ENCODE results near the gene POMT1.

POMT1 gene

GRCh38 chr9:131500939-131501541 lies 1.7 kb upstream of the POMT1 start (continued):
- TF ChIP-seq, protein P1, sequence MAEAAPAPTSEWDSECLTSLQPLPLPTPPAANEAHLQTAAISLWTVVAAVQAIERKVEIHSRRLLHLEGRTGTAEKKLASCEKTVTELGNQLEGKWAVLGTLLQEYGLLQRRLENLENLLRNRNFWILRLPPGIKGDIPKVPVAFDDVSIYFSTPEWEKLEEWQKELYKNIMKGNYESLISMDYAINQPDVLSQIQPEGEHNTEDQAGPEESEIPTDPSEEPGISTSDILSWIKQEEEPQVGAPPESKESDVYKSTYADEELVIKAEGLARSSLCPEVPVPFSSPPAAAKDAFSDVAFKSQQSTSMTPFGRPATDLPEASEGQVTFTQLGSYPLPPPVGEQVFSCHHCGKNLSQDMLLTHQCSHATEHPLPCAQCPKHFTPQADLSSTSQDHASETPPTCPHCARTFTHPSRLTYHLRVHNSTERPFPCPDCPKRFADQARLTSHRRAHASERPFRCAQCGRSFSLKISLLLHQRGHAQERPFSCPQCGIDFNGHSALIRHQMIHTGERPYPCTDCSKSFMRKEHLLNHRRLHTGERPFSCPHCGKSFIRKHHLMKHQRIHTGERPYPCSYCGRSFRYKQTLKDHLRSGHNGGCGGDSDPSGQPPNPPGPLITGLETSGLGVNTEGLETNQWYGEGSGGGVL (tag by site-specific recombination; IDR thresholded peaks at IDR 0.05): no peak; the same call in 1 of the 2 replicates
- TF ChIP-seq ZNF350 (tag by site-specific recombination; IDR thresholded peaks at IDR 0.05) (no peak), ZNF266 (tag by site-specific recombination; IDR thresholded peaks at IDR 0.05; ENCODE audit: low read depth) (no peak), PRDM6 (tag by site-specific recombination; IDR thresholded peaks at IDR 0.05) (no peak), ZNF223 (tag by site-specific recombination; IDR thresholded peaks at IDR 0.05) (no peak), ZNF548 (tag by site-specific recombination; IDR thresholded peaks at IDR 0.05) (no peak)
- TF ChIP-seq, protein P2, sequence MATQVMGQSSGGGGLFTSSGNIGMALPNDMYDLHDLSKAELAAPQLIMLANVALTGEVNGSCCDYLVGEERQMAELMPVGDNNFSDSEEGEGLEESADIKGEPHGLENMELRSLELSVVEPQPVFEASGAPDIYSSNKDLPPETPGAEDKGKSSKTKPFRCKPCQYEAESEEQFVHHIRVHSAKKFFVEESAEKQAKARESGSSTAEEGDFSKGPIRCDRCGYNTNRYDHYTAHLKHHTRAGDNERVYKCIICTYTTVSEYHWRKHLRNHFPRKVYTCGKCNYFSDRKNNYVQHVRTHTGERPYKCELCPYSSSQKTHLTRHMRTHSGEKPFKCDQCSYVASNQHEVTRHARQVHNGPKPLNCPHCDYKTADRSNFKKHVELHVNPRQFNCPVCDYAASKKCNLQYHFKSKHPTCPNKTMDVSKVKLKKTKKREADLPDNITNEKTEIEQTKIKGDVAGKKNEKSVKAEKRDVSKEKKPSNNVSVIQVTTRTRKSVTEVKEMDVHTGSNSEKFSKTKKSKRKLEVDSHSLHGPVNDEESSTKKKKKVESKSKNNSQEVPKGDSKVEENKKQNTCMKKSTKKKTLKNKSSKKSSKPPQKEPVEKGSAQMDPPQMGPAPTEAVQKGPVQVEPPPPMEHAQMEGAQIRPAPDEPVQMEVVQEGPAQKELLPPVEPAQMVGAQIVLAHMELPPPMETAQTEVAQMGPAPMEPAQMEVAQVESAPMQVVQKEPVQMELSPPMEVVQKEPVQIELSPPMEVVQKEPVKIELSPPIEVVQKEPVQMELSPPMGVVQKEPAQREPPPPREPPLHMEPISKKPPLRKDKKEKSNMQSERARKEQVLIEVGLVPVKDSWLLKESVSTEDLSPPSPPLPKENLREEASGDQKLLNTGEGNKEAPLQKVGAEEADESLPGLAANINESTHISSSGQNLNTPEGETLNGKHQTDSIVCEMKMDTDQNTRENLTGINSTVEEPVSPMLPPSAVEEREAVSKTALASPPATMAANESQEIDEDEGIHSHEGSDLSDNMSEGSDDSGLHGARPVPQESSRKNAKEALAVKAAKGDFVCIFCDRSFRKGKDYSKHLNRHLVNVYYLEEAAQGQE (tag by site-specific recombination; IDR thresholded peaks at IDR 0.05): no peak

DNA sequence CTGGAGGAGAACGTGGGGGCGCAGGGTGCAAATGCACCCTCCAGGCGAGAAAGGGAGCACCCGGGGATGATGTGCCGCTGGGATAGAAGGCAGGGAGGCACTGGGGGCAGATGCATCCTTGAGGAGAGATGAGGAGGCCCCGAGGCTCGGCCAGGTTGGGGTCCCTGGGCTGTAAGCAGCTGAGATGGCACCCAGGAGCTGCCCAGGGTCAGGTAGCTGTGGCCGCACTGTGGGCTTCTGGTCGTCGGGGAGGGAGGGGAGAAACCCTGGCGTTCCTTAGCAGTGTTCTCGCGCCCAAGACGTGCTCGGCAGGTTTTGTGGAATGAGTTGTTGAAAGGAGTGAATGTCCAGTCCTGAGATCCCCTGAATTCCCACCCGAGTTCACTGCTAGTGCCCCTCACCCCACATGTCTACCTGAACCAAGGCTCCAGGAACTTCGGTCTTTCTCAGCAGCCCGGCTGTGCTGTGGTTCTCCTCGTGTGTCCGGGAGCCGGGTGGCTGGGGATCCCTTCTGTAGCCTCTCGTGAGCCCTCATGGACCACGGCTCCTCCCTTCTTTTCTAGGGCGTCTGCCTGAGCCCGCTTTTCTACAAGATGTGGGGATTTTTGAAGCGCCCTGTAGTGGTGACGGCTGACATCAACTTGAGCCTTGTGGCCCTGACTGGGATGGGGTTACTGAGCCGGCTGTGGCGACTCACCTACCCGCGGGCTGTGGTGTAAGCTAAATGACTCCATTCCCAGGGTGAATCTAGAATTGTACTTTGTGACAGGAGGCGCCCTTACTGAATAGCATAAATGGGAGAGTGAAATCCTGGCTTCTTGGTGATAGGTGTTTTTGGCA lies 1.1 kb downstream of the POMT1 start:
- Histone ChIP-seq H3K36me3 (ENCODE audit: control insufficient read depth in 2 of 2, insufficient read depth in 1 of 2, low read length in 2 of 2) (peaks cover 5 to 46% of the 10 kb centered on the region in 2 experiments; a peak in 2 of 3 replicates), H3K4me3 (ENCODE audit: low read depth, low read length) (peak overlapping the region; percentile 81), H3K9me3 (ENCODE audit: control insufficient read depth, insufficient read depth, low read depth, low read length) (no peaks in the 10 kb centered on the region), H3K27ac (ENCODE audit: extremely low read depth, low read depth, low read length) (peak overlapping the region; percentile 77; the same call in 1 of the 2 replicates), H3K4me1 (ENCODE audit: control insufficient read depth, insufficient read depth, low read length) (peaks cover 6% of the 10 kb centered on the region; the same call in 1 of the 2 replicates)
- TF ChIP-seq ZNF529 (tag by site-specific recombination; IDR thresholded peaks at IDR 0.05; ENCODE audit: insufficient replicate concordance) (no peak), OSR2 (tag by site-specific recombination; IDR thresholded peaks at IDR 0.05) (0 out of 2 replicates have a peak, but pooled peaks have one; percentile 7), ZNF174 (tag by site-specific recombination; IDR thresholded peaks at IDR 0.05) (no peak), ZBTB8A (tag by site-specific recombination; IDR thresholded peaks at IDR 0.05) (peak; percentile 48), MZF1 (tag by site-specific recombination; IDR thresholded peaks at IDR 0.05; ENCODE audit: borderline replicate concordance) (peak; percentile 61; the same call in 1 of the 2 replicates), ZNF600 (tag by site-specific recombination; IDR thresholded peaks at IDR 0.05) (peak; percentile 59; the same call in 1 of the 2 replicates), TRIM28 (IDR thresholded peaks at IDR 0.05; ENCODE audit: borderline replicate concordance, low read length) (no peak), ZNF76 (tag by site-specific recombination; IDR thresholded peaks at IDR 0.05; ENCODE audit: borderline replicate concordance, low read depth) (peak; percentile 30; the same call in 1 of the 2 replicates), ZNF423 (tag by site-specific recombination; IDR thresholded peaks at IDR 0.05) (peak; percentile 42; the same call in 1 of the 2 replicates), PRDM1 (tag by site-specific recombination; IDR thresholded peaks at IDR 0.05) (peak; percentile 64; the same call in 1 of the 2 replicates)
- TF ChIP-seq, protein P3, sequence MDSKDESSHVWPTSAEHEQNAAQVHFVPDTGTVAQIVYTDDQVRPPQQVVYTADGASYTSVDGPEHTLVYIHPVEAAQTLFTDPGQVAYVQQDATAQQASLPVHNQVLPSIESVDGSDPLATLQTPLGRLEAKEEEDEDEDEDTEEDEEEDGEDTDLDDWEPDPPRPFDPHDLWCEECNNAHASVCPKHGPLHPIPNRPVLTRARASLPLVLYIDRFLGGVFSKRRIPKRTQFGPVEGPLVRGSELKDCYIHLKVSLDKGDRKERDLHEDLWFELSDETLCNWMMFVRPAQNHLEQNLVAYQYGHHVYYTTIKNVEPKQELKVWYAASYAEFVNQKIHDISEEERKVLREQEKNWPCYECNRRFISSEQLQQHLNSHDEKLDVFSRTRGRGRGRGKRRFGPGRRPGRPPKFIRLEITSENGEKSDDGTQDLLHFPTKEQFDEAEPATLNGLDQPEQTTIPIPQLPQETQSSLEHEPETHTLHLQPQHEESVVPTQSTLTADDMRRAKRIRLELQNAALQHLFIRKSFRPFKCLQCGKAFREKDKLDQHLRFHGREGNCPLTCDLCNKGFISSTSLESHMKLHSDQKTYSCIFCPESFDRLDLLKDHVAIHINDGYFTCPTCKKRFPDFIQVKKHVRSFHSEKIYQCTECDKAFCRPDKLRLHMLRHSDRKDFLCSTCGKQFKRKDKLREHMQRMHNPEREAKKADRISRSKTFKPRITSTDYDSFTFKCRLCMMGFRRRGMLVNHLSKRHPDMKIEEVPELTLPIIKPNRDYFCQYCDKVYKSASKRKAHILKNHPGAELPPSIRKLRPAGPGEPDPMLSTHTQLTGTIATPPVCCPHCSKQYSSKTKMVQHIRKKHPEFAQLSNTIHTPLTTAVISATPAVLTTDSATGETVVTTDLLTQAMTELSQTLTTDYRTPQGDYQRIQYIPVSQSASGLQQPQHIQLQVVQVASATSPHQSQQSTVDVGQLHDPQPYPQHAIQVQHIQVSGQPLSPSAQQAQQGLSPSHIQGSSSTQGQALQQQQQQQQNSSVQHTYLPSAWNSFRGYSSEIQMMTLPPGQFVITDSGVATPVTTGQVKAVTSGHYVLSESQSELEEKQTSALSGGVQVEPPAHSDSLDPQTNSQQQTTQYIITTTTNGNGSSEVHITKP (tag by site-specific recombination; IDR thresholded peaks at IDR 0.05): peak; percentile 15; the same call in 1 of the 2 replicates
- TF ChIP-seq, protein P4, sequence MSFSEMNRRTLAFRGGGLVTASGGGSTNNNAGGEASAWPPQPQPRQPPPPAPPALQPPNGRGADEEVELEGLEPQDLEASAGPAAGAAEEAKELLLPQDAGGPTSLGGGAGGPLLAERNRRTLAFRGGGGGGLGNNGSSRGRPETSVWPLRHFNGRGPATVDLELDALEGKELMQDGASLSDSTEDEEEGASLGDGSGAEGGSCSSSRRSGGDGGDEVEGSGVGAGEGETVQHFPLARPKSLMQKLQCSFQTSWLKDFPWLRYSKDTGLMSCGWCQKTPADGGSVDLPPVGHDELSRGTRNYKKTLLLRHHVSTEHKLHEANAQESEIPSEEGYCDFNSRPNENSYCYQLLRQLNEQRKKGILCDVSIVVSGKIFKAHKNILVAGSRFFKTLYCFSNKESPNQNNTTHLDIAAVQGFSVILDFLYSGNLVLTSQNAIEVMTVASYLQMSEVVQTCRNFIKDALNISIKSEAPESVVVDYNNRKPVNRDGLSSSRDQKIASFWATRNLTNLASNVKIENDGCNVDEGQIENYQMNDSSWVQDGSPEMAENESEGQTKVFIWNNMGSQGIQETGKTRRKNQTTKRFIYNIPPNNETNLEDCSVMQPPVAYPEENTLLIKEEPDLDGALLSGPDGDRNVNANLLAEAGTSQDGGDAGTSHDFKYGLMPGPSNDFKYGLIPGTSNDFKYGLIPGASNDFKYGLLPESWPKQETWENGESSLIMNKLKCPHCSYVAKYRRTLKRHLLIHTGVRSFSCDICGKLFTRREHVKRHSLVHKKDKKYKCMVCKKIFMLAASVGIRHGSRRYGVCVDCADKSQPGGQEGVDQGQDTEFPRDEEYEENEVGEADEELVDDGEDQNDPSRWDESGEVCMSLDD (tag by site-specific recombination; IDR thresholded peaks at IDR 0.05): no peak
- ChIA-PET POLR2A (interaction anchor here (0.6 to 1.5 kb wide), 8 partner anchors 15 to 209 kb away, joined by 3 to 7 read pairs (median 3); partner anchors contain the start of gene PRRT1B), CTCF (interaction anchor here (0.6 to 1.4 kb wide), 5 partner anchors 12 to 765 kb away, joined by 3 to 4 read pairs (median 3); no protein-coding TSS in a partner anchor)
